K562 (cell line): ENCODE results near the gene PIK3R5. TPM values are rescaled to one million over a fixed set of nuclear protein-coding genes. Genes with fewer than 3 reads are reported as not detected.

Experiments
- ATAC-seq: fragments of 200-7000 bp; cut with Tn5 transposase; 3 replicates; pipeline ENCODE4 v1.9.1; 2020; ENCODE audit warnings: moderate library complexity
- BruUV-seq: library from RNA; stranded (reverse); fragments of 400-500 nt; replicated peaks from 2 replicates; lab custom pipeline; 2021; lab: Mats Ljungman, UMichigan
- CTCF ChIA-PET: fragments of 300-600 bp; formaldehyde crosslinking; extraction: SDS; loops from one replicate; lab custom pipeline; 2021; ENCODE audit warnings: low intra/inter-chr PET ratio; lab: Yijun Ruan, JAX
- POLR2A ChIA-PET: fragments of 300-600, 350-650 bp; sonication (Branson Sonifier 250); formaldehyde crosslinking; extraction: SDS; loops from one replicate; lab custom pipeline; 2021; ENCODE audit warnings: antibody characterized with exemption, inconsistent platforms; lab: Yijun Ruan, JAX
- DNase-seq, 4 experiments: peaks; one replicate each; pipeline versions ENCODE4 v3.0.0 to v3.0.0-alpha.2; 2011 to 2018; ENCODE audit warnings: low spot score in 3 of 4, mixed read lengths in 3 of 4; ENCODE audit errors: extremely low read depth in 1 of 4
- FAIRE-seq: peaks from 2 replicates; lab custom pipeline; 2011; peaks lifted over from hg19 to GRCh38; lab: Jason Lieb, UNC
- H2AFZ ChIP-seq: 2 replicates; pipeline ENCODE4 v1.6.0; 2011; ENCODE audit warnings: low read depth, low read length, control low read depth, inconsistent platforms
- H3K27ac ChIP-seq: fragments of 200-600 bp; 3 replicates; pipeline ENCODE4 v1.8.0; 2011; ENCODE audit warnings: low read depth, mild to moderate bottlenecking, control low read depth, inconsistent platforms, low read length, moderate library complexity, mixed read lengths; ENCODE audit errors: extremely low read depth
- H3K27me3 ChIP-seq, 2 experiments: fragments of 300-600 bp in 1 of 2; 2 replicates in 1 of 2; 3 replicates in 1 of 2; pipeline versions ENCODE4 v1.6.0 to v1.8.0; 2011; ENCODE audit warnings: inconsistent platforms in 2 of 2, low read length in 2 of 2, mild to moderate bottlenecking in 1 of 2, mixed read lengths in 1 of 2, moderate library complexity in 1 of 2; ENCODE audit not compliant: control insufficient read depth in 2 of 2, insufficient read depth in 2 of 2
- H3K36me3 ChIP-seq: fragments of 300-600 bp; 3 replicates; pipeline ENCODE4 v1.8.0; 2011; ENCODE audit warnings: mild to moderate bottlenecking, low read length, inconsistent platforms; ENCODE audit not compliant: control insufficient read depth, insufficient read depth
- H3K4me1 ChIP-seq, 2 experiments: fragments of 200-600 bp in 1 of 2; replicated peaks in 1 of 2; 2 replicates in 1 of 2; 3 replicates in 1 of 2; pipeline versions ENCODE4 v1.5.1 to v1.8.0; 2011; ENCODE audit warnings: inconsistent platforms in 2 of 2, low read length in 2 of 2, mild to moderate bottlenecking in 1 of 2, mixed read lengths in 1 of 2, moderate library complexity in 1 of 2; ENCODE audit not compliant: control insufficient read depth in 2 of 2, insufficient read depth in 2 of 2
- H3K4me2 ChIP-seq: 2 replicates; pipeline ENCODE4 v1.6.1; 2011; ENCODE audit warnings: low read length, control low read depth, inconsistent platforms, mixed read lengths; ENCODE audit not compliant: insufficient read depth
- H3K4me3 ChIP-seq: fragments of 200-600 bp; sonication (generic), shearing (Covaris generic); 2 replicates; pipeline ENCODE4 v1.5.1; 2016; ENCODE audit warnings: control low read depth, inconsistent platforms
- H3K79me2 ChIP-seq: fragments of 200-600 bp; 3 replicates; pipeline ENCODE4 v1.8.0; 2011; ENCODE audit warnings: low read length, inconsistent platforms; ENCODE audit not compliant: control insufficient read depth, insufficient read depth
- H3K9ac ChIP-seq, 2 experiments: 2 replicates each; pipeline versions ENCODE4 v1.6.0 to v1.6.1; 2011; ENCODE audit warnings: low read depth in 2 of 2, low read length in 2 of 2, control low read depth in 1 of 2, inconsistent platforms in 1 of 2, mild to moderate bottlenecking in 1 of 2, mixed read lengths in 1 of 2; ENCODE audit not compliant: insufficient read depth in 1 of 2
- H3K9me1 ChIP-seq: one replicate; pipeline ENCODE4 v1.6.0; 2011; ENCODE audit warnings: inconsistent platforms, mild to moderate bottlenecking, low read length, moderate library complexity; ENCODE audit not compliant: control insufficient read depth, insufficient read depth
- H3K9me3 ChIP-seq: replicated peaks from 2 replicates; pipeline ENCODE4 v1.5.1; 2011; ENCODE audit warnings: low read depth, low read length, inconsistent platforms; ENCODE audit not compliant: control insufficient read depth, insufficient read depth
- H4K20me1 ChIP-seq: replicated peaks from 2 replicates; pipeline ENCODE4 v1.6.1; 2011; ENCODE audit warnings: low read length, inconsistent platforms, mixed read lengths; ENCODE audit not compliant: control insufficient read depth, insufficient read depth
- DPF2 ChIP-seq: fragments of 450-650 bp; IDR thresholded peaks from 2 replicates; pipeline ENCODE4 v1.6.1; 2016
- E2F1 ChIP-seq: sonication (generic); formaldehyde crosslinking; IDR thresholded peaks from 2 replicates; pipeline ENCODE4 v1.8.1; 2023; ENCODE audit warnings: mild to moderate bottlenecking, missing genetic modification reagents, moderate library complexity
- ETV5 ChIP-seq: sonication (generic); formaldehyde crosslinking; IDR thresholded peaks from 2 replicates; pipeline ENCODE4 v1.4.0; 2020; ENCODE audit warnings: low read depth, mild to moderate bottlenecking, missing genetic modification reagents
- FOS ChIP-seq: IDR thresholded peaks from 3 replicates; pipeline ENCODE4 v1.6.1; 2011; ENCODE audit not compliant: insufficient read length; ENCODE audit errors: extremely low read depth
- HCFC1 ChIP-seq: IDR thresholded peaks from 2 replicates; pipeline ENCODE4 v1.6.1; 2012; ENCODE audit warnings: low read depth, low read length, improper control_type of control experiment
- MAFF ChIP-seq: IDR thresholded peaks from 2 replicates; pipeline ENCODE4 v1.6.1; 2012; ENCODE audit warnings: low read length, improper control_type of control experiment
- MTA1 ChIP-seq: fragments of 450-650 bp; IDR thresholded peaks from 2 replicates; pipeline ENCODE4 v1.6.1; 2017; ENCODE audit warnings: borderline replicate concordance
- MTF1 ChIP-seq: fragments of 250-450 bp; sonication (Bioruptor Pico); IDR thresholded peaks from 2 replicates; pipeline ENCODE4 v1.9.0; 2021; ENCODE audit warnings: moderate library complexity, mild to moderate bottlenecking, inconsistent platforms, borderline replicate concordance
- NCOA4 ChIP-seq: fragments of 450-650 bp; IDR thresholded peaks from 2 replicates; pipeline ENCODE4 v1.6.1; 2018; ENCODE audit warnings: mild to moderate bottlenecking; ENCODE audit not compliant: partially characterized antibody
- PATZ1 ChIP-seq: fragments of 250-450 bp; sonication (Bioruptor Pico); IDR thresholded peaks from 2 replicates; pipeline ENCODE4 v1.5.0; 2020; ENCODE audit warnings: mild to moderate bottlenecking, borderline replicate concordance
- RBM17 ChIP-seq: fragments of 200-400 bp; formaldehyde crosslinking; IDR thresholded peaks from 2 replicates; pipeline ENCODE4 v1.6.1; 2017; ENCODE audit warnings: low read depth, mild to moderate bottlenecking, low read length, borderline replicate concordance
- TSC22D4 ChIP-seq: fragments of 450-650 bp; IDR thresholded peaks from 2 replicates; pipeline ENCODE4 v1.6.1; 2016; ENCODE audit warnings: missing genetic modification characterization, missing biosample characterization, control low read depth
- YBX1 ChIP-seq: fragments of 450-650 bp; IDR thresholded peaks from 2 replicates; pipeline ENCODE4 v1.7.1; 2016; ENCODE audit warnings: mild to moderate bottlenecking
- WGBS: fragments of 100-300 bp; shearing (Covaris generic); methylation state at CpG from one replicate; pipeline ENCODE4 v1.1.6; 2016; ENCODE audit warnings: low coverage, mixed read lengths; ENCODE audit not compliant: insufficient coverage; ENCODE audit errors: missing lambda C conversion rate; 5-methylcytosine and 5-hydroxymethylcytosine counted together
- in situ Hi-C: fragments of 300-500 bp; cut with MboI; formaldehyde crosslinking; loops from 4 replicates; pipeline ENCODE4 v1.15.0; 2018; ENCODE audit warnings: inconsistent platforms, mixed read lengths
- intact Hi-C: fragments of 100-400 bp; cut with micrococcal nuclease; formaldehyde crosslinking; loops from 2 replicates; pipeline ENCODE4 v1.14.2; 2022
- polyA plus RNA-seq, 8 experiments: library from polyadenylated mRNA; depleted of rRNA in 4 of 8; stranded (reverse) in 5 of 8; unstranded in 3 of 8; fragments of >200 nt; fragmentation: Nextera tagmentation in 2 of 8; fragmentation: Illumina TruSeq in 1 of 8; extraction: Ambion mirVana in 2 of 8; extraction: Trizol in 1 of 8; gene quantifications; 2 replicates each; pipeline versions ENCODE4 v1.2.1 to v1.2.3, GENCODE V29; 2011 to 2014; ENCODE audit warnings: inconsistent platforms in 1 of 8, missing spikeins in 1 of 8
- total RNA-seq, 7 experiments: library from RNA; depleted of rRNA in 6 of 7; stranded (reverse); fragments of >200 nt in 6 of 7; fragmentation: Illumina TruSeq in 2 of 7; extraction: Trizol in 2 of 7; gene quantifications; 2 replicates each; pipeline versions ENCODE4 v1.2.1 to v1.2.3, GENCODE V29; 2011 to 2021; ENCODE audit warnings: low replicate concordance in 1 of 7

PIK3R5 gene
- total and polyA plus RNA-seq, 9 of the 15 experiments (the other 6 are each of a cell fraction or from before 2014, with no cell fraction given) = 0.01 to 0.38 TPM; not detected in 7

GRCh38 chr17:8968503-8968902, 3.0 kb upstream of the PIK3R5 start:
- Histone ChIP-seq H3K4me1 (peaks cover 0 to 11% of the 10 kb centered on the region in 2 experiments; a peak in 2 of 5 replicates), H3K79me2 (no peaks in the 10 kb centered on the region), H2AFZ (no peak overlapping the region), H3K4me3 (no peak overlapping the region), H4K20me1 (no peaks in the 10 kb centered on the region), H3K4me2 (no peak overlapping the region), H3K27ac (no peak overlapping the region), H3K27me3 (peaks cover 0 to 6% of the 10 kb centered on the region in 2 experiments; a peak in 2 of 5 replicates), H3K9ac (no peak overlapping the region), H3K36me3 (no peaks in the 10 kb centered on the region), H3K9me1 (no peaks in the 10 kb centered on the region), H3K9me3 (no peaks in the 10 kb centered on the region)
- ATAC-seq = no peak
- TF ChIP-seq MAFF (no peak), NCOA4 (no peak), DPF2 (no peak)
- DNase-seq = no peak
- CTCF ChIA-PET = interaction anchor here (0.6 kb wide), 1 partner anchor 279 kb away, joined by 3 read pairs; no protein-coding TSS in a partner anchor
- in situ Hi-C loops = no loop called here
- BruUV-seq = no TSS peak
- intact Hi-C loops = no loop called here
- POLR2A ChIA-PET = no interaction called here
- no peak for FAIRE-seq
- WGBS = 0% methylated on average over 3 of the region's 3 CpGs

GRCh38 chr17:8967861-8968260, 2.4 kb upstream of the PIK3R5 start:
- no peak for DNase-seq
- ChIA-PET POLR2A (no interaction called here), CTCF (no interaction called here)
- ATAC-seq = no peak
- peaks cover 0 to 6% of the 10 kb centered on the region in 2 experiments; a peak in 2 of 5 replicates for H3K27me3 ChIP-seq
- H3K27ac ChIP-seq = no peak overlapping the region
- H3K4me3 ChIP-seq = no peak overlapping the region
- H2AFZ ChIP-seq = no peak overlapping the region
- no peaks in the 10 kb centered on the region for H3K9me1 ChIP-seq
- intact Hi-C loops (no loop called here), in situ Hi-C loops (no loop called here)
- H3K36me3 ChIP-seq = no peaks in the 10 kb centered on the region
- no peak for FAIRE-seq
- no peak overlapping the region for H3K9ac ChIP-seq
- no peaks in the 10 kb centered on the region for H3K9me3 ChIP-seq
- no peaks in the 10 kb centered on the region for H4K20me1 ChIP-seq
- H3K4me1 ChIP-seq = peaks cover 0 to 11% of the 10 kb centered on the region in 2 experiments; a peak in 2 of 5 replicates
- H3K4me2 ChIP-seq = no peak overlapping the region
- no TSS peak for BruUV-seq
- no peaks in the 10 kb centered on the region for H3K79me2 ChIP-seq
- TF ChIP-seq HCFC1 = no peak
- no peak for TF ChIP-seq E2F1 (CRISPR knock-in tag)
- TF ChIP-seq MTA1 = no peak
- TF ChIP-seq RBM17 = no peak
- no peak for TF ChIP-seq TSC22D4
- no peak for TF ChIP-seq YBX1
- no peak for TF ChIP-seq PATZ1 (CRISPR knock-in tag)
- no peak for TF ChIP-seq MTF1 (CRISPR knock-in tag)
- no peak for TF ChIP-seq ETV5 (CRISPR knock-in tag)
- TF ChIP-seq FOS = no peak
